ENCODE data around the gene CDO1. TPM values are rescaled to one million over a fixed set of nuclear protein-coding genes. Genes with fewer than 3 reads are reported as not detected.

The CDO1 gene
- polyA plus RNA-seq (ENCODE audit: insufficient read length): 15.6 TPM

GRCh38 chr5:115816226-115817081, at the start of gene CDO1:
Gene CDO1 (minus strand): TSS chr5:115816659. CDS start chr5:115816397, 262 bp downstream.
- DNase-seq (ENCODE audit: low read depth): no peak

GRCh38 chr5:115859378-115859777, 42.9 kb upstream of the CDO1 start:
- DNase-seq (ENCODE audit: low read depth): no peak

GRCh38 chr5:115858396-115858795, 41.9 kb upstream of the CDO1 start:
- DNase-seq (ENCODE audit: low read depth): no peak

GRCh38 chr5:115857626-115858349, 41.3 kb upstream of the CDO1 start:
- no peak for DNase-seq (ENCODE audit: low read depth)

- DNase-seq (ENCODE audit: low read depth): no peak
Measured at GRCh38 chr5:115857057-115857479, 40.6 kb upstream of the CDO1 start.

- DNase-seq (ENCODE audit: low read depth): no peak
Measured at GRCh38 chr5:115855959-115856358, 39.5 kb upstream of the CDO1 start.

GRCh38 chr5:115854139-115854538, 37.7 kb upstream of the CDO1 start:
- no peak for DNase-seq (ENCODE audit: low read depth)

- no peak for DNase-seq (ENCODE audit: low read depth)
Measured at GRCh38 chr5:115850744-115851416, 34.4 kb upstream of the CDO1 start.

- no peak for DNase-seq (ENCODE audit: low read depth)
Measured at GRCh38 chr5:115849258-115849798, 32.9 kb upstream of the CDO1 start.

GRCh38 chr5:115847290-115847689, 30.8 kb upstream of the CDO1 start:
- DNase-seq (ENCODE audit: low read depth): no peak

- DNase-seq (ENCODE audit: low read depth): no peak
Measured at GRCh38 chr5:115844321-115844817, 27.9 kb upstream of the CDO1 start.

GRCh38 chr5:115843444-115844130, 27.1 kb upstream of the CDO1 start:
- no peak for DNase-seq (ENCODE audit: low read depth)

GRCh38 chr5:115842952-115843351, 26.5 kb upstream of the CDO1 start:
- no peak for DNase-seq (ENCODE audit: low read depth)

GRCh38 chr5:115842089-115842935, 25.9 kb upstream of the CDO1 start:
- DNase-seq (ENCODE audit: low read depth): no peak

GRCh38 chr5:115841382-115842088, 25.1 kb upstream of the CDO1 start, which contains the start of the genes AP3S1 and ATG12:
Gene AP3S1 (plus strand): TSS chr5:115841935. CDS start chr5:115842038, 103 bp downstream.
Gene ATG12 (minus strand): TSS chr5:115841565. CDS start chr5:115841552, 13 bp downstream.
- DNase-seq (ENCODE audit: low read depth): peak; percentile 89

GRCh38 chr5:115840873-115841272, 24.4 kb upstream of the CDO1 start:
- no peak for DNase-seq (ENCODE audit: low read depth)

- DNase-seq (ENCODE audit: low read depth): no peak
Measured at GRCh38 chr5:115838885-115839518, 22.5 kb upstream of the CDO1 start.

GRCh38 chr5:115835481-115835880, 19.0 kb upstream of the CDO1 start:
- DNase-seq (ENCODE audit: low read depth): no peak
